Measurements from ENCODE around the gene PTGES3L.
"Not testable (repeated sequence)": the region's sequence is repeated elsewhere in the genome, so short reads cannot be mapped to it uniquely, and the experiment has no call there.

PTGES3L gene

GRCh38 chr17:43014020-43014648 is 34.3 kb upstream of the PTGES3L start:
- no peak for DNase-seq

DNA sequence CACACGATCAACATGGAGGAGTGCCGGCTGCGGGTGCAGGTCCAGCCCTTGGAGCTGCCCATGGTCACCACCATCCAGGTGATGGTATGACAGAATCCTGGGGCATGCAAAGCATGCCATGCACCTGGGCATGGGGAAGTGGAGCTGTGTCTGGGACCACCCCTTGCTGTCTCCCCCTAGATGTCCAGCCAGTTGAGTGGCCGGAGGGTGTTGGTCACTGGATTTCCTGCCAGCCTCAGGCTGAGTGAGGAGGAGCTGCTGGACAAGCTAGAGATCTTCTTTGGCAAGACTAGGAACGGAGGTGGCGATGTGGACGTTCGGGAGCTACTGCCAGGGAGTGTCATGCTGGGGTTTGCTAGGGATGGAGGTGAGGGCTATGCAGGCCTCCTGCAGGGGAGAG is 33.4 kb upstream of the PTGES3L start:
- no peak for DNase-seq

- no peak for DNase-seq
Observed at GRCh38 chr17:43011728-43012472, 32.0 kb upstream of the PTGES3L start.

- DNase-seq, result no peak
Observed at GRCh38 chr17:43010667-43011308, 30.9 kb upstream of the PTGES3L start.

DNA sequence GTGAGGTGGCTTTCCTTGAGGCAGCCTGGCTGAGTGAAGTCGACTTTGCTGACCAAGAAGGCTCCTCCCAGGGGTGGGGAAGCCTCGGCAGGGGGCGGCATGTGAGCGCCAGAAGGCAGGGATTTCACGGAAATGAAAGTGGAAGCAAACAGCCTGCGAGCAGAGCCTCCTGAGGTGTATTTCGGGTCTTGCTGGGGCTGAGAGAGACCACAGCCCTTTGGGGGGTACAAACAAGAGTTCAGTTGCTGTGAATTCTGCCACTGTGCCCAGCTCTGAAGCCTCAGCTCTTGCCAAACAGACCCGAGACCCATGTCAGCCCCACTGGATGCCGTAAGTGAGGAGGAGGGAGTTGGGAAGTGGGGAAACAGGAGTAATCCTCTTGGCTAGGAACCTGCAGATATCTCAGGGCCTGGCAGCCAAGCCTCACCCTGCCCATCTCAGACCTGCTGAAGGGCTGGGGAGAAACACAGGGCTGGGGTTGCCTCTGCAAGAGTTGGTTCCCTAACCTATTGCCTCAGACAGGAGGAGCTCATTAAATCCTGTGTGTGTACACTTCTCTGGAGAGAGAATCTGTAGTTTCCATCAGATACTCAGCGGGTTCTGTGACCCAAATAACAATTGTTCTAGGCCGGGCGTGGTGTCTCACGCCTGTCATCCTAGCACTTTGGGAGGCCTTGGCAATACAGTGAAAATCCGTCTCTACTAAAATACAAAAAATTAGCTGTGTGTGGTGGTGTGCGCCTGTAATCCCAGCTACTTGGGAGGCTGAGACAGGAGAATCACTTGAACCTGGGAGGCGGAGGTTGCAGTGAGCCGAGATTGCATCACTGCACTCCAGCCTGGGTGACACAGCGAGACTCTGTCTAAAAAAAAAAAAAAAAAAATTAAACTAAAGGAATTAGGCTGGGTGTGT is 27.0 kb upstream of the PTGES3L start, which contains the start of gene IFI35:
Gene IFI35, plus strand, starts transcription at position 146 of the 913 bp plus-strand sequence. Its CDS starts 164 bp downstream, at position 310.
- peak; percentile 70 for DNase-seq

GRCh38 chr17:43003542-43004172 is 23.8 kb upstream of the PTGES3L start:
- DNase-seq, result no peak

GRCh38 chr17:43000894-43001293 is 21.0 kb upstream of the PTGES3L start:
- not testable (repeated sequence) for DNase-seq

- DNase-seq, result no peak
Observed at GRCh38 chr17:42999003-42999525, 19.2 kb upstream of the PTGES3L start.

GRCh38 chr17:42997984-42998938 is 18.4 kb upstream of the PTGES3L start, which contains the start of gene RPL27:
Gene RPL27 (plus strand): TSS chr17:42998419. CDS start chr17:42998751, 332 bp downstream.
- DNase-seq, result peak; percentile 100

DNA sequence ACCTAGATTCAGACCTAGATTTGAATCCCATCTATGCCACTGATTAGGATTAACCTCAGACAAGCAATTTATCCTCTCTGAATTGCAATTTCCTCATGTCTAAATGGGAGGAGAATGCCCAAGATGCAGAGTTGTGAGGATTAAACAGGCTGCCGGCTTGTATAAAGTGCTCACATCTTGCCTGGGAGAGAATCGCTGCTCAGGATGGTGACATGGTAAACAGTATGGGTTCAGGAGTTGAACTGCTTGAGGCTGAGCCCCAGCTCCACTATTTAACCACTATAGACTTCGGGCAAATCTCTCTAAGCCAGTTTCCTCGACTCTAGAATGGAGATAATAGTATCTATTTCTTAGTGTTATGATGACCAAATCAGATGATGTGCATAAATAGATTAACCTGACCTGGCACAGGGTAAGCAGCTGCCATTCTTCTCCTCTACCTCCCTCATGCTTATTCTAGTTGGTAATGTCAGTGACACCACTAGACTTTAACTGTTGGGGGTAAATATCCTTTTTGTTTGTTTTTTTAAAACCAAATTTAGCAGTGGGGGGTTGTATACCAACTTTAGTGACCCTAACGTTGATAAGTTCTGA is 17.6 kb upstream of the PTGES3L start:
- no peak for DNase-seq

DNA sequence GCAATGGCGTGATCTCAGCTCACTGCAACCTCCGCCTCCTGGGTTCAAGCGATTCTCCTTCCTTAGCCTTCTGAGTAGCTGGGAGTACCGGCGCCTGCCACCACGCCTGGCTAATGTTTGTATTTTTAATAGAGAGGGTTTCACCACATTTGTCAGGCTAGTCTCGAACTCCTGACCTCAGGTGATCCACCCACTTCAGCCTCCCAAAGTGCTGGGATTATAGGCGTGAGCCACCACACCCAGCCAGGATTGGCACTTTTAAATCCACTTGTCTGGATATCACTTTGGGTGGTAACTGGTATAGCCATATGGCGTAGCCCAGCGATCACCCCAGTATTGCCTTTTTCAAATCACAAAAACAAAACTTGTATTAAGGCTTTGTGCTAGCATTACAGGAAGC is 14.0 kb upstream of the PTGES3L start:
- not testable (repeated sequence) for DNase-seq

GRCh38 chr17:42992872-42993271 is 13.0 kb upstream of the PTGES3L start:
- DNase-seq, result no peak

DNA sequence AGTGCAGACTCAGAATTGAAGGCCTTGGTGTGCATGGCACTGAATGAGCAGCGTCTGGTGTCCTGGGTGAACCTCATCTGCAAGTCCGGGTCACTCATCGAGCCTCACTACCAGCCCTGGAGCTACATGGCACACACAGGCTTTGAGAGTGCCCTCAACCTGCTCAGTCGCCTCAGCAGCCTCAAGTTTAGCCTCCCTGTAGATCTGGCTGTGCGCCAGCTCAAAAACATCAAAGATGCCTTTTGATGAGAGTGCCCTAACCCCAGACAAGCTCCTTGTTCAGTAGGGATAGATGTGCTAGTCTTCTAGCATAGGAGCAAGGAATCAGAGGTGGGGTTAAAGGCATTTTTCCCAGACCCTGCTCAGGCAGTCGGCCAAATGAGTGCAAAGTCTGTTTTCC is 11.6 kb upstream of the PTGES3L start:
- DNase-seq, result no peak

DNA sequence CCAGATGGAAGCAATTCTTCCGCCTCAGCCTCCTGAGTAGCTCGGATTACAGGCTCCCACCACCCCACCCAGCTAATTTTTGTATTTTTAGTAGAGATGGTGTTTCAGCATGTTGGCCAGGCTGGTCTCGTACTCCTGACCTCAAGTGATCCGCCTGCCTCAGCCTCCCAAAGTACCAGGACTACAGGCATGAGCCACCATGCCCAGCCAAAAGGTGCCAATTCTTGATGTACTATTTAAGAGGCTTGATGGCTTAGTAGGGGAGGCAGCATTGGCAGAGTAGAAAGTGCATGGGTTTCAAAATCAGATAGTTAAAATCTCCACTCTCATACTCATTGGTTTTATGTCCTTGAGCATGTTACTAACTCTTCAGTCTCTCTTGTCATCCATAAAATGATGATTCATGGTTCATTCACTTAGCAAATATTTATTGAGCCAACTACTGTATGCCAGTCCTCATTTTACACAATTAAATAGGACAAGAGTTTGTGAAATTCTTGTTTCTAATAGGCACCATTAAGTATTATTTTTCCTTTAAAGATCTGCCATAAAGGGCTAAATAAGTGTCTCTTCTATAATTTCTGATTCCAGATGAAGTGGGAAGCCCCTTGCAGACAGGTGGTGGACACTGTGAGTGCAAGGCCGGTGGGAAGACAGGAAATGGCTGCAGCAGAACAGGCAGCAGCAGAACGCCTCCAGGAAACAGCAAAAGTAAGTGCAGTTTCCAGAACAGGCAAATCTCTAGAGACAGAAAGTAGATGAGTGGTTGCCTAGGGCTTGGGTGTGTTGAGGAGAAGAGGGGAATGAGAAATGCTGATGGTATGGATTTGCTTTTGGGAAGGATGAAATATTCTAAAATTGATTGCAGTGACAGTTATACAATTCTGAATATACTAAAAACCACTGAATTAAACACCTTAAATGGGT is 10.1 kb upstream of the PTGES3L start:
- DNase-seq, result no peak

DNA sequence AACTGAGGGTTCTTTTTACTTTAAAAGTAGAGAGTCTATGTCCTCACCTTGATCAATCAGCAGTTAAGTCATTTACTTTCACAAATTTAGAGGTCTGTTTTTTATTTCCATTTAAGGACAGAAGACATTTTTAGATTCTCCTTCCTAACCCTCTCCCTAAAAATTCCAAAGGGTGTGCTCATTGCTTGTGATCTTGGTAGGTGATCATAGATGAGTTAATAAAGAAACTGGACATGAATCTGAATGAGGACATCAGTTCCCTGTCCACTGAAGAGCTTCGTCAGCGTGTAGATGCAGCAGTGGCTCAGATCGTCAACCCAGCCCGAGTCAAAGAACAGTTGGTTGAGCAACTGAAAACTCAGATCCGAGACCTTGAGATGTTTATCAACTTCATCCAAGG is 9.3 kb upstream of the PTGES3L start:
- DNase-seq, result no peak

DNA sequence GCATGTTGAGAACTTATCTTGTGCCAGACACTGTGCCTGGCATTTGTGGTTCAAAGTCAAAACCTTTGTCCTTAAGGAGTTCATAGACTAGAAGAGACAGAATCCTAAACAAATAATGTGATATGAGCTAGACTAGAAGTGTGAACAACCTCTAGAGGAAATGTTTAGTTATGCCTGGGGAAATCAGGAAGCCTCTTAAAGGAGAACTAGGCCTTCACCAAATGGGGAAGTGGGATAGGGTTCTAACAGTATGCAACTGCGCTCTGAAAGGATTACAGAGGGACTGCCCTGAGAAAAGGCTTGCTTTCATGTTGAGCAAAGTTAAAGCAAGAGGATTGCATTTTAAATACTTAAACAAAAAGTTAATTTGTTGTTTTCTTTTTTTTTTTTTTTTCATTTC is 5.3 kb upstream of the PTGES3L start:
- DNase-seq, result peak; percentile 73

DNA sequence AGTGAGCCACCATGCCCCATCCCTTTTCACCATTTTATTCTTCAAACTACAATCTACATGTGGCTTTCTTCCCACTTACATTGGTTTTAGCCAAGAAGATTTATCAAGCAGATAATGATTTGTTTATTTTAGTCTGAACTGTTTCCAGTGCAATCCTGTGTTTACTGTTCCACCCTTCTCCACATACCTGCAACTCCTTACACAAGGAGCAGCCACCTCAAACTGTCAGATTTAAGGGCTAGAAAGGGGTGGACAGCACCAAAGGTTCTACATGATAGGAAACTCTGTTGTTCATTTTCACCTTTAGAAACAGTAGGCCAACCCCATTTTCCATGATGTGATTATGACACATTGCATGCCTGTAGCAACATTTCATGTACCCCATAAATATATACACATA is 2.4 kb upstream of the PTGES3L start:
- no peak for DNase-seq

DNA sequence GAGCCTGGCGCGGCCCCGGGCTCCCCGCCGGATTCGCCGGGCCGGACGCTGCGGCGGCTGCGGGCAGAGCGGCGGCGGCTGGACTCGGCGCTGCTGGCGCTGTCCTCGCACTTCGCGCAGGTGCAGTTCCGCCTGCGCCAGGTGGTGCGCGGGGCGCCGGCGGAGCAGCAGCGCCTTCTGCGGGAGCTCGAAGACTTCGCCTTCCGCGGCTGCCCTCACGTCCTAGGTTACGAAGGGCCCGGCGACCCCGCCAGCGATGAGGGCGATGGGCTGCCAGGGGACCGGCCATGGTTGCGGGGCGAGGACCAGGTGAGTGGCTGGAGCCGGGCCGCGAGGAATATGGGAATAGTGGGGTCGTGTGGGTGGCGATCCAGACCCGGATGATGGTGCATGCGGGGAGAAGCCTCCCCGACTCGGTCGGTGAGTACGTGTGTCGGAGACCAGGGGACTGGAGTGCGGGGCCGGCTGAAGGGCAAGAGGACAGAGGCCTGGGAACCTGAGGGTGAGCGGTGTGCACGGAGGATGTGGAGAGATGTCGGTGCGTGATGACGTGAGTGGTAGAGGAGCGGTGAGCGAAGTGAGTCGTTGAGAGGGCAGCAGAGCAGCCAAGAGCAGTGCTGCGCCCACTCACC is 1.0 kb upstream of the PTGES3L start:
- DNase-seq, result peak; percentile 36

GRCh38 chr17:42980274-42980765 is 440 bp upstream of the PTGES3L start, which contains the start of gene RUNDC1:
Gene RUNDC1 (plus strand): TSS chr17:42980565. CDS start chr17:42980577, 12 bp downstream.
- DNase-seq, result peak; percentile 79
